Fibroblast of lung (primary cell): ENCODE measurements around the gene CNDP2.

ENCODE experiments used
- CTCF ChIP-seq, 2 donors: IDR thresholded peaks in 1 of 2; conservative IDR thresholded peaks in 1 of 2; 1 replicate in 1 of 2; 2 replicates in 1 of 2; pipeline ENCODE4 v1.5.1; 2011 to 2012; ENCODE audit warnings: low read length in 2 of 2, control low read depth in 1 of 2, inconsistent platforms in 1 of 2, low read depth in 1 of 2, mild to moderate bottlenecking in 1 of 2
- EZH2 ChIP-seq: IDR thresholded peaks from 2 replicates; pipeline ENCODE4 v1.5.1; 2012; ENCODE audit warnings: low read length, control low read depth, mild to moderate bottlenecking; ENCODE audit errors: missing control alignments

- no peak for TF ChIP-seq EZH2
- TF ChIP-seq CTCF (conservative IDR thresholded peaks at IDR 0.05 in 1 of 2, IDR thresholded peaks at IDR 0.05 in 1 of 2; ENCODE audit: low read depth in 1 of 2, low read length in 2 of 2): no peak
These were observed 23.9 kb upstream of the CNDP2 start for GRCh38 chr18:74472312-74472711.
